HEK293 (cell line): ENCODE measurements around the gene EFCAB6.

Experiments
- REST ChIP-seq: fragments of 450-650 bp; formaldehyde crosslinking; IDR thresholded peaks from 2 replicates; pipeline ENCODE4 v1.5.1; 2016; ENCODE audit warnings: missing biosample characterization, missing genetic modification characterization
- SP2 ChIP-seq: fragments of 450-650 bp; formaldehyde crosslinking; IDR thresholded peaks from 2 replicates; pipeline ENCODE4 v1.5.1; 2016; ENCODE audit warnings: missing biosample characterization, missing genetic modification characterization
- ZFP41 ChIP-seq: fragments of 450-650 bp; formaldehyde crosslinking; IDR thresholded peaks from 2 replicates; pipeline ENCODE4 v1.5.1; 2016; ENCODE audit warnings: missing biosample characterization, missing genetic modification characterization, borderline replicate concordance
- ZNF280D ChIP-seq: fragments of 450-650 bp; formaldehyde crosslinking; IDR thresholded peaks from 2 replicates; pipeline ENCODE4 v1.5.1; 2016; ENCODE audit warnings: missing biosample characterization, missing genetic modification characterization
- TF ChIP-seq, protein P1 (sequence below): fragments of 450-650 bp; formaldehyde crosslinking; IDR thresholded peaks from 2 replicates; pipeline ENCODE4 v1.5.1; 2016; ENCODE audit warnings: missing biosample characterization, missing genetic modification characterization

GRCh38 chr22:43566021-43566420 lies 246.1 kb downstream of the EFCAB6 start:
- TF ChIP-seq REST (tag by site-specific recombination) (no peak), SP2 (tag by site-specific recombination) (no peak), ZFP41 (tag by site-specific recombination) (no peak), ZNF280D (tag by site-specific recombination) (no peak)
- TF ChIP-seq, protein P1, sequence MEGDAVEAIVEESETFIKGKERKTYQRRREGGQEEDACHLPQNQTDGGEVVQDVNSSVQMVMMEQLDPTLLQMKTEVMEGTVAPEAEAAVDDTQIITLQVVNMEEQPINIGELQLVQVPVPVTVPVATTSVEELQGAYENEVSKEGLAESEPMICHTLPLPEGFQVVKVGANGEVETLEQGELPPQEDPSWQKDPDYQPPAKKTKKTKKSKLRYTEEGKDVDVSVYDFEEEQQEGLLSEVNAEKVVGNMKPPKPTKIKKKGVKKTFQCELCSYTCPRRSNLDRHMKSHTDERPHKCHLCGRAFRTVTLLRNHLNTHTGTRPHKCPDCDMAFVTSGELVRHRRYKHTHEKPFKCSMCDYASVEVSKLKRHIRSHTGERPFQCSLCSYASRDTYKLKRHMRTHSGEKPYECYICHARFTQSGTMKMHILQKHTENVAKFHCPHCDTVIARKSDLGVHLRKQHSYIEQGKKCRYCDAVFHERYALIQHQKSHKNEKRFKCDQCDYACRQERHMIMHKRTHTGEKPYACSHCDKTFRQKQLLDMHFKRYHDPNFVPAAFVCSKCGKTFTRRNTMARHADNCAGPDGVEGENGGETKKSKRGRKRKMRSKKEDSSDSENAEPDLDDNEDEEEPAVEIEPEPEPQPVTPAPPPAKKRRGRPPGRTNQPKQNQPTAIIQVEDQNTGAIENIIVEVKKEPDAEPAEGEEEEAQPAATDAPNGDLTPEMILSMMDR (tag by site-specific recombination), result no peak
